Activated B cell treated with CpG ODN at 0.5 μM for 24 hours (primary cell): ENCODE results near the gene SLC27A2. TPM values are rescaled to one million over a fixed set of nuclear protein-coding genes. Genes with fewer than 3 reads are reported as not detected.

Source experiments
- ATAC-seq: fragments of 200-7000 bp; cut with Tn5 transposase; one replicate; pipeline ENCODE4 v1.10.0; 2021; ENCODE audit warnings: low read depth, mild to moderate bottlenecking, moderate library complexity
- CTCF ChIA-PET: fragments of 350-600 bp; sonication (Branson Sonifier 250); formaldehyde crosslinking; loops from one replicate; lab custom pipeline; 2021; ENCODE audit warnings: antibody characterized with exemption; lab: Charles Lee
- POLR2A ChIA-PET: fragments of 350-600 bp; sonication (Branson Sonifier 250); formaldehyde crosslinking; loops from one replicate; lab custom pipeline; 2021; ENCODE audit warnings: antibody characterized with exemption; lab: Charles Lee
- DNase-seq: peaks from one replicate; pipeline ENCODE4 v3.0.0; 2022
- H3K27ac Mint-ChIP-seq: one replicate; pipeline ENCODE4 v1.8.0; 2020; ENCODE audit warnings: mixed read lengths
- H3K27me3 Mint-ChIP-seq: one replicate; pipeline ENCODE4 v1.8.0; 2021; ENCODE audit warnings: mixed read lengths
- H3K36me3 Mint-ChIP-seq: one replicate; pipeline ENCODE4 v1.8.0; 2021; ENCODE audit warnings: low read depth, mixed read lengths
- H3K4me1 Mint-ChIP-seq: one replicate; pipeline ENCODE4 v1.8.0; 2021; ENCODE audit warnings: mixed read lengths
- H3K4me3 Mint-ChIP-seq: one replicate; pipeline ENCODE4 v1.8.0; 2020; ENCODE audit warnings: mild to moderate bottlenecking, mixed read lengths
- H3K9me3 Mint-ChIP-seq: one replicate; pipeline ENCODE4 v1.8.0; 2020; ENCODE audit warnings: mixed read lengths
- CTCF ChIP-seq: fragments of 200-600 bp; IDR thresholded peaks from one replicate; pipeline ENCODE4 v1.8.0; 2022; ENCODE audit warnings: antibody characterized with exemption, mild to moderate bottlenecking
- intact Hi-C: fragments of 100-400 bp; cut with micrococcal nuclease; formaldehyde crosslinking; loops from one replicate; pipeline ENCODE4 v1.15.1; 2024
- total RNA-seq: library from RNA; stranded (reverse); gene quantifications from 2 replicates; pipeline ENCODE4 v1.2.3, GENCODE V29; 2022

Gene SLC27A2
- total RNA-seq, 1 donor from 2014 or later, result 0.29 TPM

- Mint-ChIP-seq H3K36me3 (no peaks in the 10 kb centered on the region), H3K4me1 (no peaks in the 10 kb centered on the region), H3K27ac (no peak overlapping the region), H3K4me3 (no peak overlapping the region), H3K9me3 (no peaks in the 10 kb centered on the region), H3K27me3 (no peaks in the 10 kb centered on the region)
- POLR2A ChIA-PET, result no interaction called here
- TF ChIP-seq CTCF, result no peak
- CTCF ChIA-PET, result no interaction called here
- intact Hi-C loops, result no loop called here
- no peak for ATAC-seq
- no peak for DNase-seq
Observed at GRCh38 chr15:50232791-50233190, 50.8 kb downstream of the SLC27A2 start.

GRCh38 chr15:50233192-50233736, 51.3 kb downstream of the SLC27A2 start:
- DNase-seq, result no peak
- H3K9me3 Mint-ChIP-seq, result no peaks in the 10 kb centered on the region
- ChIA-PET POLR2A (no interaction called here), CTCF (no interaction called here)
- H3K4me3 Mint-ChIP-seq, result no peak overlapping the region
- intact Hi-C loops, result no loop called here
- ATAC-seq, result no peak
- H3K27me3 Mint-ChIP-seq, result no peaks in the 10 kb centered on the region
- H3K27ac Mint-ChIP-seq, result no peak overlapping the region
- TF ChIP-seq CTCF, result no peak
- H3K4me1 Mint-ChIP-seq, result no peaks in the 10 kb centered on the region
- no peaks in the 10 kb centered on the region for H3K36me3 Mint-ChIP-seq

- no peaks in the 10 kb centered on the region for H3K36me3 Mint-ChIP-seq
- DNase-seq (no peak), ATAC-seq (no peak)
- H3K4me1 Mint-ChIP-seq, result no peaks in the 10 kb centered on the region
- ChIA-PET POLR2A (no interaction called here), CTCF (no interaction called here)
- TF ChIP-seq CTCF, result no peak
- H3K9me3 Mint-ChIP-seq, result no peaks in the 10 kb centered on the region
- no peak overlapping the region for H3K27ac Mint-ChIP-seq
- H3K27me3 Mint-ChIP-seq, result no peaks in the 10 kb centered on the region
- intact Hi-C loops, result no loop called here
- H3K4me3 Mint-ChIP-seq, result no peak overlapping the region
Observed at GRCh38 chr15:50234764-50235163, 52.8 kb downstream of the SLC27A2 start.

- POLR2A ChIA-PET, result no interaction called here
Observed at GRCh38 chr15:50235794-50236193, 53.8 kb downstream of the SLC27A2 start.

GRCh38 chr15:50236433-50236832, 54.4 kb downstream of the SLC27A2 start:
- no peak overlapping the region for H3K27ac Mint-ChIP-seq
- ATAC-seq (no peak), DNase-seq (no peak)
- H3K4me1 Mint-ChIP-seq, result no peaks in the 10 kb centered on the region
- no peaks in the 10 kb centered on the region for H3K9me3 Mint-ChIP-seq
- H3K36me3 Mint-ChIP-seq, result no peaks in the 10 kb centered on the region
- no peaks in the 10 kb centered on the region for H3K27me3 Mint-ChIP-seq
- ChIA-PET POLR2A (no interaction called here), CTCF (no interaction called here)
- TF ChIP-seq CTCF, result no peak
- H3K4me3 Mint-ChIP-seq, result no peak overlapping the region
- intact Hi-C loops, result no loop called here

More at GRCh38 chr15:50235794-50236193, 53.8 kb downstream of the SLC27A2 start:
- ATAC-seq (no peak), DNase-seq (no peak)
- Mint-ChIP-seq H3K27me3 (no peaks in the 10 kb centered on the region), H3K9me3 (no peaks in the 10 kb centered on the region), H3K4me1 (no peaks in the 10 kb centered on the region), H3K27ac (no peak overlapping the region), H3K36me3 (no peaks in the 10 kb centered on the region), H3K4me3 (no peak overlapping the region)
- TF ChIP-seq CTCF, result no peak
- intact Hi-C loops, result no loop called here
- CTCF ChIA-PET, result no interaction called here
